Nephron progenitor cell (in vitro differentiated cells): ENCODE data around the gene LBP.

ENCODE experiments used
- DNase-seq: peaks from one replicate; pipeline ENCODE4 v3.0.0; 2021
- H3K27ac Mint-ChIP-seq: 2 replicates; pipeline ENCODE4 v1.8.0; 2021; ENCODE audit warnings: mild to moderate bottlenecking, moderate library complexity, mixed read lengths
- H3K27me3 Mint-ChIP-seq: 2 replicates; pipeline ENCODE4 v1.8.0; 2021; ENCODE audit warnings: mild to moderate bottlenecking, low read depth, mixed read lengths; ENCODE audit not compliant: poor library complexity
- H3K36me3 Mint-ChIP-seq: 2 replicates; pipeline ENCODE4 v1.8.0; 2021; ENCODE audit warnings: low read depth, mixed read lengths
- H3K4me1 Mint-ChIP-seq: 2 replicates; pipeline ENCODE4 v1.8.0; 2021; ENCODE audit warnings: mixed read lengths
- H3K4me3 Mint-ChIP-seq: 2 replicates; pipeline ENCODE4 v1.8.0; 2021; ENCODE audit warnings: mild to moderate bottlenecking, moderate library complexity, mixed read lengths
- H3K9me3 Mint-ChIP-seq: 2 replicates; pipeline ENCODE4 v1.8.0; 2021; ENCODE audit warnings: mild to moderate bottlenecking, moderate library complexity, mixed read lengths
- CTCF ChIP-seq: fragments of 200-600 bp; sonication (generic); IDR thresholded peaks from 2 replicates; pipeline ENCODE4 v1.5.0; 2021; ENCODE audit warnings: antibody characterized with exemption

LBP gene

GRCh38 chr20:38424401-38424800, 78.1 kb downstream of the LBP start:
- H3K36me3 Mint-ChIP-seq, result peaks cover 89% of the 10 kb centered on the region

GRCh38 chr20:38426006-38426897, 80.0 kb downstream of the LBP start:
- no peaks in the 10 kb centered on the region for H3K9me3 Mint-ChIP-seq
- no peak for TF ChIP-seq CTCF
- peaks cover 17% of the 10 kb centered on the region for H3K4me1 Mint-ChIP-seq
- no peak for DNase-seq
- H3K27ac Mint-ChIP-seq, result peak overlapping the region; percentile 8
- no peaks in the 10 kb centered on the region for H3K27me3 Mint-ChIP-seq
- H3K4me3 Mint-ChIP-seq, result no peak overlapping the region
- peaks cover 85% of the 10 kb centered on the region for H3K36me3 Mint-ChIP-seq

More at GRCh38 chr20:38424401-38424800, 78.1 kb downstream of the LBP start:
- TF ChIP-seq CTCF, result no peak
- H3K4me1 Mint-ChIP-seq, result peaks cover 11% of the 10 kb centered on the region
- no peaks in the 10 kb centered on the region for H3K27me3 Mint-ChIP-seq
- DNase-seq, result no peak
- H3K9me3 Mint-ChIP-seq, result no peaks in the 10 kb centered on the region
- peak overlapping the region; percentile 58 for H3K27ac Mint-ChIP-seq
- H3K4me3 Mint-ChIP-seq, result no peak overlapping the region
